GM23338 (cell line): ENCODE results near the gene SLC66A1. TPM values are rescaled to one million over a fixed set of nuclear protein-coding genes. Genes with fewer than 3 reads are reported as not detected.

Source experiments
- ATAC-seq: fragments of 200-7000 bp; cut with Tn5 transposase; 3 replicates; pipeline ENCODE4 v1.9.1; 2020
- DNase-seq: peaks from one replicate; pipeline ENCODE4 v3.0.0-alpha.2; 2015; ENCODE audit warnings: low spot score
- H2AFZ ChIP-seq: fragments of 200-600 bp; sonication (generic); 2 replicates; pipeline ENCODE4 v1.8.0; 2016; ENCODE audit warnings: antibody characterized with exemption, mild to moderate bottlenecking, moderate library complexity
- H3F3A ChIP-seq: fragments of 200-600 bp; sonication (generic); replicated peaks from 2 replicates; pipeline ENCODE4 v1.8.0; 2017; ENCODE audit warnings: antibody characterized with exemption, mixed run types, low read depth
- H3K27ac ChIP-seq: fragments of 200-600 bp; sonication (generic); 2 replicates; pipeline ENCODE4 v1.6.1; 2016; ENCODE audit warnings: low read depth
- H3K27me3 ChIP-seq: fragments of 200-600 bp; sonication (generic); 2 replicates; pipeline ENCODE4 v1.8.0; 2016; ENCODE audit warnings: mild to moderate bottlenecking, mixed run types, moderate library complexity; ENCODE audit not compliant: insufficient read depth
- H3K36me3 ChIP-seq: fragments of 200-600 bp; sonication (generic); 2 replicates; pipeline ENCODE4 v1.8.0; 2016; ENCODE audit warnings: mild to moderate bottlenecking; ENCODE audit not compliant: insufficient read depth
- H3K4me1 ChIP-seq: fragments of 200-600 bp; sonication (generic); 2 replicates; pipeline ENCODE4 v1.8.0; 2016; ENCODE audit warnings: mild to moderate bottlenecking, moderate library complexity; ENCODE audit not compliant: insufficient read depth
- H3K4me2 ChIP-seq: fragments of 200-600 bp; sonication (generic); 2 replicates; pipeline ENCODE4 v1.7.1; 2017; ENCODE audit warnings: mixed run types
- H3K4me3 ChIP-seq: fragments of 200-600 bp; sonication (generic); 2 replicates; pipeline ENCODE4 v1.6.1; 2016; ENCODE audit warnings: mixed run types
- H3K79me2 ChIP-seq: fragments of 200-600 bp; sonication (generic); replicated peaks from 2 replicates; pipeline ENCODE4 v1.8.0; 2017; ENCODE audit warnings: mild to moderate bottlenecking; ENCODE audit not compliant: insufficient read depth
- H3K9me2 ChIP-seq: fragments of 200-600 bp; sonication (generic); 2 replicates; pipeline ENCODE4 v1.8.0; 2017; ENCODE audit not compliant: insufficient read depth
- H4K20me1 ChIP-seq: fragments of 200-600 bp; sonication (generic); replicated peaks from 2 replicates; pipeline ENCODE4 v1.8.0; 2017; ENCODE audit warnings: mild to moderate bottlenecking; ENCODE audit not compliant: insufficient read depth
- H3K27ac Mint-ChIP-seq: 2 replicates; pipeline ENCODE4 v1.8.0; 2020; ENCODE audit warnings: inconsistent platforms, mild to moderate bottlenecking, moderate library complexity, mixed read lengths
- H3K27me3 Mint-ChIP-seq: 3 replicates; pipeline ENCODE4 v1.8.0; 2022; ENCODE audit warnings: low read depth, mild to moderate bottlenecking, moderate library complexity, mixed read lengths, inconsistent platforms; ENCODE audit not compliant: insufficient read depth, poor library complexity
- H3K36me3 Mint-ChIP-seq: 3 replicates; pipeline ENCODE4 v1.8.0; 2021; ENCODE audit warnings: low read depth, mild to moderate bottlenecking, inconsistent platforms, moderate library complexity, mixed read lengths
- H3K4me1 Mint-ChIP-seq: 3 replicates; pipeline ENCODE4 v1.8.0; 2020; ENCODE audit warnings: mild to moderate bottlenecking, inconsistent platforms, mixed read lengths
- H3K4me3 Mint-ChIP-seq: 3 replicates; pipeline ENCODE4 v1.8.0; 2021; ENCODE audit warnings: moderate library complexity, mild to moderate bottlenecking, inconsistent platforms, mixed read lengths
- H3K9me3 Mint-ChIP-seq: 3 replicates; pipeline ENCODE4 v1.8.0; 2020; ENCODE audit warnings: moderate library complexity, mild to moderate bottlenecking, inconsistent platforms, mixed read lengths
- CREB1 ChIP-seq: fragments of 250-450 bp; sonication (Bioruptor Pico); IDR thresholded peaks from 2 replicates; pipeline ENCODE4 v1.5.0; 2020; ENCODE audit warnings: low read depth, mild to moderate bottlenecking, moderate library complexity
- ETS1 ChIP-seq: IDR thresholded peaks from 2 replicates; pipeline ENCODE4 v1.6.1; 2016; ENCODE audit warnings: antibody characterized with exemption
- EZH2 ChIP-seq: fragments of 200-600 bp; sonication (generic); IDR thresholded peaks from one replicate; pipeline ENCODE4 v1.8.0; 2017; ENCODE audit warnings: antibody characterized with exemption, mild to moderate bottlenecking, low read depth; ENCODE audit not compliant: unreplicated experiment
- EZH2phosphoT487 ChIP-seq: fragments of 200-600 bp; sonication (generic); IDR thresholded peaks from one replicate; pipeline ENCODE4 v1.8.1; 2018; ENCODE audit warnings: antibody characterized with exemption; ENCODE audit not compliant: unreplicated experiment
- JUNB ChIP-seq: IDR thresholded peaks from one replicate; pipeline ENCODE4 v1.6.1; 2016; ENCODE audit warnings: antibody characterized with exemption; ENCODE audit not compliant: unreplicated experiment
- NANOG ChIP-seq: IDR thresholded peaks from 2 replicates; pipeline ENCODE4 v1.6.1; 2016; ENCODE audit warnings: antibody characterized with exemption, borderline replicate concordance
- POLR2AphosphoS5 ChIP-seq: IDR thresholded peaks from 2 replicates; pipeline ENCODE4 v1.6.1; 2016; ENCODE audit warnings: antibody characterized with exemption, low read depth
- REST ChIP-seq: IDR thresholded peaks from one replicate; pipeline ENCODE4 v1.6.1; 2018; ENCODE audit warnings: antibody characterized with exemption; ENCODE audit not compliant: unreplicated experiment
- STAT1 ChIP-seq: IDR thresholded peaks from one replicate; pipeline ENCODE4 v1.6.1; 2016; ENCODE audit warnings: antibody characterized with exemption; ENCODE audit not compliant: unreplicated experiment
- ZNF114 ChIP-seq: fragments of 250-450 bp; sonication (Bioruptor Pico); IDR thresholded peaks from 2 replicates; pipeline ENCODE4 v1.5.0; 2020; ENCODE audit warnings: mild to moderate bottlenecking, moderate library complexity
- ZNF331 ChIP-seq: fragments of 250-450 bp; sonication (Bioruptor Pico); IDR thresholded peaks from 2 replicates; pipeline ENCODE4 v1.5.0; 2020; ENCODE audit warnings: low read depth, mild to moderate bottlenecking, moderate library complexity
- polyA plus RNA-seq: library from polyadenylated mRNA; unstranded; fragments of >200 nt; fragmentation: Nextera tagmentation; extraction: Ambion mirVana; gene quantifications from 2 replicates; pipeline ENCODE4 v1.2.1, GENCODE V29; 2016
- total RNA-seq: library from RNA; depleted of rRNA; stranded (reverse); fragments of >200 nt; shearing (Covaris generic); gene quantifications from 2 replicates; pipeline ENCODE4 v1.2.3, GENCODE V29; 2014
- TF ChIP-seq, protein P1 (sequence below), 2 experiments: fragments of 200-600 bp in 1 of 2; sonication (generic) in 1 of 2; conservative IDR thresholded peaks; 2 replicates each; pipeline versions ENCODE4 v1.5.1 to v1.6.1; 2016 to 2017; ENCODE audit warnings: antibody characterized with exemption in 2 of 2, low read depth in 2 of 2, mild to moderate bottlenecking in 2 of 2, moderate library complexity in 1 of 2
- TF ChIP-seq, protein P2 (sequence below): fragments of 250-450 bp; sonication (Bioruptor Pico); IDR thresholded peaks from 2 replicates; pipeline ENCODE4 v1.5.0; 2020; ENCODE audit warnings: mild to moderate bottlenecking, moderate library complexity

Gene SLC66A1
- total and polyA plus RNA-seq, 2 experiments from 2014 or later, result 6.9 to 19.7 TPM

- no peak overlapping the region for H3K4me3 Mint-ChIP-seq
- Histone ChIP-seq H3K27me3 (no peaks in the 10 kb centered on the region), H3K9me2 (no peaks in the 10 kb centered on the region), H3K4me2 (no peak overlapping the region), H3K4me1 (peaks cover 3% of the 10 kb centered on the region; the same call in 1 of the 2 replicates), H2AFZ (no peak overlapping the region), H4K20me1 (peaks cover 14% of the 10 kb centered on the region), H3F3A (0 out of 2 replicates have a peak, but pooled peaks cover 3% of the 10 kb centered on the region), H3K36me3 (peaks cover 5% of the 10 kb centered on the region; the same call in 1 of the 2 replicates), H3K79me2 (peaks cover 4% of the 10 kb centered on the region; the same call in 1 of the 2 replicates), H3K4me3 (no peak overlapping the region), H3K27ac (peak overlapping the region; percentile 36; the same call in 1 of the 2 replicates)
- H3K36me3 Mint-ChIP-seq, result peaks cover 44% of the 10 kb centered on the region
- TF ChIP-seq EZH2phosphoT487, result no peak
- no peak for TF ChIP-seq REST
- TF ChIP-seq, protein P1, sequence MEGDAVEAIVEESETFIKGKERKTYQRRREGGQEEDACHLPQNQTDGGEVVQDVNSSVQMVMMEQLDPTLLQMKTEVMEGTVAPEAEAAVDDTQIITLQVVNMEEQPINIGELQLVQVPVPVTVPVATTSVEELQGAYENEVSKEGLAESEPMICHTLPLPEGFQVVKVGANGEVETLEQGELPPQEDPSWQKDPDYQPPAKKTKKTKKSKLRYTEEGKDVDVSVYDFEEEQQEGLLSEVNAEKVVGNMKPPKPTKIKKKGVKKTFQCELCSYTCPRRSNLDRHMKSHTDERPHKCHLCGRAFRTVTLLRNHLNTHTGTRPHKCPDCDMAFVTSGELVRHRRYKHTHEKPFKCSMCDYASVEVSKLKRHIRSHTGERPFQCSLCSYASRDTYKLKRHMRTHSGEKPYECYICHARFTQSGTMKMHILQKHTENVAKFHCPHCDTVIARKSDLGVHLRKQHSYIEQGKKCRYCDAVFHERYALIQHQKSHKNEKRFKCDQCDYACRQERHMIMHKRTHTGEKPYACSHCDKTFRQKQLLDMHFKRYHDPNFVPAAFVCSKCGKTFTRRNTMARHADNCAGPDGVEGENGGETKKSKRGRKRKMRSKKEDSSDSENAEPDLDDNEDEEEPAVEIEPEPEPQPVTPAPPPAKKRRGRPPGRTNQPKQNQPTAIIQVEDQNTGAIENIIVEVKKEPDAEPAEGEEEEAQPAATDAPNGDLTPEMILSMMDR (conservative IDR thresholded peaks at IDR 0.05; ENCODE audit: low read depth in 2 of 2), result no peak
- no peak for TF ChIP-seq NANOG
- TF ChIP-seq, protein P2, sequence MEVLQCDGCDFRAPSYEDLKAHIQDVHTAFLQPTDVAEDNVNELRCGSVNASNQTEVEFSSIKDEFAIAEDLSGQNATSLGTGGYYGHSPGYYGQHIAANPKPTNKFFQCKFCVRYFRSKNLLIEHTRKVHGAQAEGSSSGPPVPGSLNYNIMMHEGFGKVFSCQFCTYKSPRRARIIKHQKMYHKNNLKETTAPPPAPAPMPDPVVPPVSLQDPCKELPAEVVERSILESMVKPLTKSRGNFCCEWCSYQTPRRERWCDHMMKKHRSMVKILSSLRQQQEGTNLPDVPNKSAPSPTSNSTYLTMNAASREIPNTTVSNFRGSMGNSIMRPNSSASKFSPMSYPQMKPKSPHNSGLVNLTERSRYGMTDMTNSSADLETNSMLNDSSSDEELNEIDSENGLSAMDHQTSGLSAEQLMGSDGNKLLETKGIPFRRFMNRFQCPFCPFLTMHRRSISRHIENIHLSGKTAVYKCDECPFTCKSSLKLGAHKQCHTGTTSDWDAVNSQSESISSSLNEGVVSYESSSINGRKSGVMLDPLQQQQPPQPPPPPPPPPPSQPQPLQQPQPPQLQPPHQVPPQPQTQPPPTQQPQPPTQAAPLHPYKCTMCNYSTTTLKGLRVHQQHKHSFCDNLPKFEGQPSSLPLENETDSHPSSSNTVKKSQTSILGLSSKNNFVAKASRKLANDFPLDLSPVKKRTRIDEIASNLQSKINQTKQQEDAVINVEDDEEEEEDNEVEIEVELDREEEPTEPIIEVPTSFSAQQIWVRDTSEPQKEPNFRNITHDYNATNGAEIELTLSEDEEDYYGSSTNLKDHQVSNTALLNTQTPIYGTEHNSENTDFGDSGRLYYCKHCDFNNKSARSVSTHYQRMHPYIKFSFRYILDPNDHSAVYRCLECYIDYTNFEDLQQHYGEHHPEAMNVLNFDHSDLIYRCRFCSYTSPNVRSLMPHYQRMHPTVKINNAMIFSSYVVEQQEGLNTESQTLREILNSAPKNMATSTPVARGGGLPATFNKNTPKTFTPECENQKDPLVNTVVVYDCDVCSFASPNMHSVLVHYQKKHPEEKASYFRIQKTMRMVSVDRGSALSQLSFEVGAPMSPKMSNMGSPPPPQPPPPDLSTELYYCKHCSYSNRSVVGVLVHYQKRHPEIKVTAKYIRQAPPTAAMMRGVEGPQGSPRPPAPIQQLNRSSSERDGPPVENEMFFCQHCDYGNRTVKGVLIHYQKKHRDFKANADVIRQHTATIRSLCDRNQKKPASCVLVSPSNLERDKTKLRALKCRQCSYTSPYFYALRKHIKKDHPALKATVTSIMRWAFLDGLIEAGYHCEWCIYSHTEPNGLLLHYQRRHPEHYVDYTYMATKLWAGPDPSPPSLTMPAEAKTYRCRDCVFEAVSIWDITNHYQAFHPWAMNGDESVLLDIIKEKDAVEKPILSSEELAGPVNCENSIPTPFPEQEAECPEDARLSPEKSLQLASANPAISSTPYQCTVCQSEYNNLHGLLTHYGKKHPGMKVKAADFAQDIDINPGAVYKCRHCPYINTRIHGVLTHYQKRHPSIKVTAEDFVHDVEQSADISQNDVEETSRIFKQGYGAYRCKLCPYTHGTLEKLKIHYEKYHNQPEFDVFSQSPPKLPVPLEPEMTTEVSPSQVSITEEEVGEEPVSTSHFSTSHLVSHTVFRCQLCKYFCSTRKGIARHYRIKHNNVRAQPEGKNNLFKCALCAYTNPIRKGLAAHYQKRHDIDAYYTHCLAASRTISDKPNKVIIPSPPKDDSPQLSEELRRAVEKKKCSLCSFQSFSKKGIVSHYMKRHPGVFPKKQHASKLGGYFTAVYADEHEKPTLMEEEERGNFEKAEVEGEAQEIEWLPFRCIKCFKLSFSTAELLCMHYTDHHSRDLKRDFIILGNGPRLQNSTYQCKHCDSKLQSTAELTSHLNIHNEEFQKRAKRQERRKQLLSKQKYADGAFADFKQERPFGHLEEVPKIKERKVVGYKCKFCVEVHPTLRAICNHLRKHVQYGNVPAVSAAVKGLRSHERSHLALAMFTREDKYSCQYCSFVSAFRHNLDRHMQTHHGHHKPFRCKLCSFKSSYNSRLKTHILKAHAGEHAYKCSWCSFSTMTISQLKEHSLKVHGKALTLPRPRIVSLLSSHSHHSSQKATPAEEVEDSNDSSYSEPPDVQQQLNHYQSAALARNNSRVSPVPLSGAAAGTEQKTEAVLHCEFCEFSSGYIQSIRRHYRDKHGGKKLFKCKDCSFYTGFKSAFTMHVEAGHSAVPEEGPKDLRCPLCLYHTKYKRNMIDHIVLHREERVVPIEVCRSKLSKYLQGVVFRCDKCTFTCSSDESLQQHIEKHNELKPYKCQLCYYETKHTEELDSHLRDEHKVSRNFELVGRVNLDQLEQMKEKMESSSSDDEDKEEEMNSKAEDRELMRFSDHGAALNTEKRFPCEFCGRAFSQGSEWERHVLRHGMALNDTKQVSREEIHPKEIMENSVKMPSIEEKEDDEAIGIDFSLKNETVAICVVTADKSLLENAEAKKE (CRISPR knock-in tag), result no peak
- no peak for TF ChIP-seq ETS1
- TF ChIP-seq ZNF331 (CRISPR knock-in tag), result no peak
- no peak for TF ChIP-seq ZNF114
- no peak for TF ChIP-seq CREB1
- no peak for TF ChIP-seq STAT1
- TF ChIP-seq JUNB, result no peak
- TF ChIP-seq EZH2, result no peak
- TF ChIP-seq POLR2AphosphoS5, result no peak
- DNase-seq, result no peak
- ATAC-seq, result no peak
- H3K27me3 Mint-ChIP-seq, result peaks cover 10% of the 10 kb centered on the region
- H3K27ac Mint-ChIP-seq, result no peak overlapping the region
- no peaks in the 10 kb centered on the region for H3K9me3 Mint-ChIP-seq
- H3K4me1 Mint-ChIP-seq, result peaks cover 7% of the 10 kb centered on the region
Measured at GRCh38 chr1:19347533-19348172, 35.5 kb downstream of the SLC66A1 start.
